ENCODE results near the gene MRTFB. TPM values are rescaled to one million over a fixed set of nuclear protein-coding genes. Genes with fewer than 3 reads are reported as not detected.

The MRTFB gene
- total and polyA plus RNA-seq, 8 donors = 4.3 to 81.6 (median 22.4) TPM

GRCh38 chr16:14155572-14156190, 84.6 kb downstream of the MRTFB start:
- intact Hi-C loops (cut with DNase I; ENCODE audit: low total_unique reads) = no loop called here
- no peaks in the 10 kb centered on the region for H3K36me3 ChIP-seq
- no peaks in the 10 kb centered on the region for H3K9me3 ChIP-seq
- DNase-seq = no peak
- H3K4me1 ChIP-seq = peaks cover 0 to 14% (median 6%) of the 10 kb centered on the region in 4 donors
- H3K27ac ChIP-seq = no peak overlapping the region
- 74 to 79% (median 77%) methylated on average over 4 of the region's 4 CpGs for WGBS, 5 donors
- no peak for TF ChIP-seq POLR2A (IDR thresholded peaks at IDR 0.05)
- no peak for TF ChIP-seq CTCF (IDR thresholded peaks at IDR 0.05)
- TF ChIP-seq POLR2AphosphoS5 (IDR thresholded peaks at IDR 0.05) = no peak
- no peak for TF ChIP-seq EP300 (IDR thresholded peaks at IDR 0.05)
- no peaks in the 10 kb centered on the region for H3K27me3 ChIP-seq
- no peak overlapping the region for H3K4me3 ChIP-seq

GRCh38 chr16:14164916-14165662, 94.0 kb downstream of the MRTFB start:
- no peak overlapping the region for H3K27ac ChIP-seq
- H3K4me3 ChIP-seq = no peak overlapping the region
- intact Hi-C loops (cut with DNase I; ENCODE audit: low total_unique reads) = no loop called here
- H3K4me1 ChIP-seq = peaks cover 0 to 4% (median 0%) of the 10 kb centered on the region in 4 donors
- H3K36me3 ChIP-seq = no peaks in the 10 kb centered on the region
- DNase-seq = no peak
- no peak for TF ChIP-seq CTCF (IDR thresholded peaks at IDR 0.05)
- TF ChIP-seq POLR2A (IDR thresholded peaks at IDR 0.05) = no peak
- TF ChIP-seq EP300 (IDR thresholded peaks at IDR 0.05) = no peak
- no peak for TF ChIP-seq POLR2AphosphoS5 (IDR thresholded peaks at IDR 0.05)
- 84 to 91% (median 87%) methylated on average over 5 of the region's 5 CpGs for WGBS, 5 donors
- H3K27me3 ChIP-seq = no peaks in the 10 kb centered on the region
- no peaks in the 10 kb centered on the region for H3K9me3 ChIP-seq

- no peaks in the 10 kb centered on the region for H3K27me3 ChIP-seq
- TF ChIP-seq POLR2AphosphoS5 (IDR thresholded peaks at IDR 0.05) = no peak
- TF ChIP-seq POLR2A (IDR thresholded peaks at IDR 0.05) = no peak
- TF ChIP-seq CTCF (IDR thresholded peaks at IDR 0.05) = no peak
- no peak for TF ChIP-seq EP300 (IDR thresholded peaks at IDR 0.05)
- H3K27ac ChIP-seq = no peak overlapping the region
- H3K36me3 ChIP-seq = no peaks in the 10 kb centered on the region
- no peak overlapping the region for H3K4me3 ChIP-seq
- H3K4me1 ChIP-seq = peaks cover 0 to 9% (median 0%) of the 10 kb centered on the region in 4 donors
- no peaks in the 10 kb centered on the region for H3K9me3 ChIP-seq
- no peak for DNase-seq
- intact Hi-C loops (cut with DNase I; ENCODE audit: low total_unique reads) = no loop called here
- WGBS, 5 donors = 73 to 81% (median 75%) methylated on average over 3 of the region's 3 CpGs
Observed at GRCh38 chr16:14168146-14168545, 97.0 kb downstream of the MRTFB start.

GRCh38 chr16:14172200-14172809, 101.2 kb downstream of the MRTFB start:
- Histone ChIP-seq H3K4me1 (peaks cover 0 to 5% (median 0%) of the 10 kb centered on the region in 4 donors), H3K27ac (peak overlapping the region in 1 of 5 donors; percentile 29), H3K4me3 (no peak overlapping the region), H3K27me3 (no peaks in the 10 kb centered on the region), H3K36me3 (no peaks in the 10 kb centered on the region), H3K9me3 (no peaks in the 10 kb centered on the region)
- 85 to 92% (median 89%) methylated on average over 3 of the region's 3 CpGs for WGBS, 5 donors
- no peak for DNase-seq
- intact Hi-C loops (cut with DNase I; ENCODE audit: low total_unique reads) = no loop called here
- peak in 1 of 3 donors; percentile 8 for TF ChIP-seq POLR2AphosphoS5 (IDR thresholded peaks at IDR 0.05)
- TF ChIP-seq POLR2A (IDR thresholded peaks at IDR 0.05) = no peak

All from stomach (tissue), 9 donors.